ENCODE results near the gene SEMA6B.

SEMA6B gene

GRCh38 chr19:4513248-4513647 is 46.2 kb downstream of the SEMA6B start:
- Histone ChIP-seq H3K27ac (ENCODE audit: low read length) (no peak overlapping the region), H3K9me3 (ENCODE audit: insufficient read depth, low read length) (no peaks in the 10 kb centered on the region), H3K4me1 (ENCODE audit: low read length) (peaks cover 19% of the 10 kb centered on the region), H3K9ac (ENCODE audit: low read length) (no peak overlapping the region), H2AFZ (ENCODE audit: low read depth, low read length) (no peak overlapping the region), H4K20me1 (ENCODE audit: insufficient read depth, low read length) (no peaks in the 10 kb centered on the region), H3K4me3 (ENCODE audit: low read length) (no peak overlapping the region), H3K36me3 (replicated peaks; ENCODE audit: low read depth, low read length) (no peaks in the 10 kb centered on the region), H3K79me2 (ENCODE audit: low read length) (no peaks in the 10 kb centered on the region), H3K4me2 (ENCODE audit: low read length) (no peak overlapping the region), H3K27me3 (ENCODE audit: low read depth, low read length) (no peaks in the 10 kb centered on the region)
- TF ChIP-seq CTCF (IDR thresholded peaks at IDR 0.05; ENCODE audit: low read depth, low read length) = no peak
- no peak for TF ChIP-seq EZH2phosphoT487 (IDR thresholded peaks at IDR 0.05; ENCODE audit: low read depth)

- H3K9ac ChIP-seq (ENCODE audit: low read length) = no peak overlapping the region
- H3K9me3 ChIP-seq (ENCODE audit: insufficient read depth, low read length) = no peaks in the 10 kb centered on the region
- H3K4me3 ChIP-seq (ENCODE audit: low read length) = no peak overlapping the region
- no peaks in the 10 kb centered on the region for H3K27me3 ChIP-seq (ENCODE audit: low read depth, low read length)
- H3K4me1 ChIP-seq (ENCODE audit: low read length) = peaks cover 15% of the 10 kb centered on the region
- H3K4me2 ChIP-seq (ENCODE audit: low read length) = no peak overlapping the region
- H3K36me3 ChIP-seq (replicated peaks; ENCODE audit: low read depth, low read length) = peaks cover 2% of the 10 kb centered on the region
- H4K20me1 ChIP-seq (ENCODE audit: insufficient read depth, low read length) = no peaks in the 10 kb centered on the region
- no peaks in the 10 kb centered on the region for H3K79me2 ChIP-seq (ENCODE audit: low read length)
- H3K27ac ChIP-seq (ENCODE audit: low read length) = no peak overlapping the region
- H2AFZ ChIP-seq (ENCODE audit: low read depth, low read length) = no peak overlapping the region
- no peak for TF ChIP-seq CTCF (IDR thresholded peaks at IDR 0.05; ENCODE audit: low read depth, low read length)
- TF ChIP-seq EZH2phosphoT487 (IDR thresholded peaks at IDR 0.05; ENCODE audit: low read depth) = no peak
Observed at GRCh38 chr19:4512070-4512469, 47.4 kb downstream of the SEMA6B start.

- TF ChIP-seq EZH2phosphoT487 (IDR thresholded peaks at IDR 0.05; ENCODE audit: low read depth) = no peak
- TF ChIP-seq CTCF (IDR thresholded peaks at IDR 0.05; ENCODE audit: low read depth, low read length) = no peak
- H3K27me3 ChIP-seq (ENCODE audit: low read depth, low read length) = no peaks in the 10 kb centered on the region
Observed at GRCh38 chr19:4511300-4512054, 48.0 kb downstream of the SEMA6B start.

GRCh38 chr19:4510435-4511255 is 48.8 kb downstream of the SEMA6B start:
- Histone ChIP-seq H3K4me3 (ENCODE audit: low read length) (no peak overlapping the region), H3K79me2 (ENCODE audit: low read length) (no peaks in the 10 kb centered on the region), H3K4me2 (ENCODE audit: low read length) (no peak overlapping the region), H3K4me1 (ENCODE audit: low read length) (peaks cover under 1% of the 10 kb centered on the region), H3K9me3 (ENCODE audit: insufficient read depth, low read length) (no peaks in the 10 kb centered on the region), H4K20me1 (ENCODE audit: insufficient read depth, low read length) (0 out of 2 replicates have a peak, but pooled peaks cover 3% of the 10 kb centered on the region), H2AFZ (ENCODE audit: low read depth, low read length) (no peak overlapping the region), H3K9ac (ENCODE audit: low read length) (no peak overlapping the region), H3K36me3 (replicated peaks; ENCODE audit: low read depth, low read length) (peaks cover 7% of the 10 kb centered on the region), H3K27ac (ENCODE audit: low read length) (no peak overlapping the region), H3K27me3 (ENCODE audit: low read depth, low read length) (no peaks in the 10 kb centered on the region)
- TF ChIP-seq EZH2phosphoT487 (IDR thresholded peaks at IDR 0.05; ENCODE audit: low read depth) = no peak
- no peak for TF ChIP-seq CTCF (IDR thresholded peaks at IDR 0.05; ENCODE audit: low read depth, low read length)

More at GRCh38 chr19:4511300-4512054, 48.0 kb downstream of the SEMA6B start:
- Histone ChIP-seq H3K4me3 (ENCODE audit: low read length) (no peak overlapping the region), H3K4me1 (ENCODE audit: low read length) (peaks cover 9% of the 10 kb centered on the region), H3K9me3 (ENCODE audit: insufficient read depth, low read length) (no peaks in the 10 kb centered on the region), H3K9ac (ENCODE audit: low read length) (no peak overlapping the region), H2AFZ (ENCODE audit: low read depth, low read length) (no peak overlapping the region), H3K79me2 (ENCODE audit: low read length) (no peaks in the 10 kb centered on the region), H3K27ac (ENCODE audit: low read length) (no peak overlapping the region), H3K4me2 (ENCODE audit: low read length) (no peak overlapping the region), H3K36me3 (replicated peaks; ENCODE audit: low read depth, low read length) (peaks cover 2% of the 10 kb centered on the region), H4K20me1 (ENCODE audit: insufficient read depth, low read length) (no peaks in the 10 kb centered on the region)
